Thoracic aorta endothelial cell (primary cell): Measurements from ENCODE around the gene PPP4C. TPM values are rescaled to one million over a fixed set of nuclear protein-coding genes. Genes with fewer than 3 reads are reported as not detected.

Experiments used
- total RNA-seq: library from RNA; depleted of rRNA; stranded (reverse); fragments of >200 nt; gene quantifications from 2 replicates; pipeline ENCODE4 v1.2.3, GENCODE V29; 2012

Gene PPP4C
- 193 and 211 TPM in 2 replicates for total RNA-seq

GRCh38 chr16:30075503-30076275 is at the start of gene PPP4C:
Gene PPP4C, plus strand, starts transcription at chr16:30075994. Its CDS starts 384 bp downstream, at chr16:30076378.

DNA sequence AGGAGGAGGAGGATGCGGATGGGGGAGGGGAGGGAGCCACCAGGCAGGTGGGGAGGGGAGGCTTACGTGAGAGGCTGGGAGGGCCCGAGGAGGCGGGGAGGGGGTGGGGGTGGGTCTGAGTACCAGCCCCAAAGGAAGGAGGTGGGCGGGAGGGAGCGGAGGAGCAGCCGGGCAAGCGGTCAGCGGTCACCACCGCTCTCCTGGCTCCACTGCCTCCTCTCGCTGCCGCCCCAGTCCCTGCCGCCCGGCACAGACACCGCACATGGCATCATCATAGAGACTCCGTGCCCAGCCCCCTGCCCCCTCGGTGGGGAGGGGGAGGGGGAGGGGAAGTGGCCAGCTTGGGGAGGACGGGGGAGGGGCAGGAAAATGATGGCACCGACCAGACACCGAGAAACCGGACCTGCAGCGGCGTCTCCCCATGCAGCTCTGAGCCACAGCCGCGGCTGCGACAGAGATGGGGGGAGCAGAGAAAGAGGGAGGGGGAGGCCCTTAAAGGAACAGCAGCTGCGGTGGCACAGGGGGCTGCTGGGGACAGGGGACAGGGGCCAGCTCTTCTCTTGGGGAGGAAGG is 44.9 kb upstream of the PPP4C start, which contains the start of gene TLCD3B:
Gene TLCD3B, minus strand, starts transcription at position 431 of the 573 bp plus-strand sequence. CDS start 744 bp downstream, outside the sequence.

GRCh38 chr16:30065102-30065942 is 10.5 kb upstream of the PPP4C start, which contains the start of gene ALDOA:
Gene ALDOA, plus strand, starts transcription at chr16:30065760. Its CDS starts 1,138 bp downstream, at chr16:30066898.

DNA sequence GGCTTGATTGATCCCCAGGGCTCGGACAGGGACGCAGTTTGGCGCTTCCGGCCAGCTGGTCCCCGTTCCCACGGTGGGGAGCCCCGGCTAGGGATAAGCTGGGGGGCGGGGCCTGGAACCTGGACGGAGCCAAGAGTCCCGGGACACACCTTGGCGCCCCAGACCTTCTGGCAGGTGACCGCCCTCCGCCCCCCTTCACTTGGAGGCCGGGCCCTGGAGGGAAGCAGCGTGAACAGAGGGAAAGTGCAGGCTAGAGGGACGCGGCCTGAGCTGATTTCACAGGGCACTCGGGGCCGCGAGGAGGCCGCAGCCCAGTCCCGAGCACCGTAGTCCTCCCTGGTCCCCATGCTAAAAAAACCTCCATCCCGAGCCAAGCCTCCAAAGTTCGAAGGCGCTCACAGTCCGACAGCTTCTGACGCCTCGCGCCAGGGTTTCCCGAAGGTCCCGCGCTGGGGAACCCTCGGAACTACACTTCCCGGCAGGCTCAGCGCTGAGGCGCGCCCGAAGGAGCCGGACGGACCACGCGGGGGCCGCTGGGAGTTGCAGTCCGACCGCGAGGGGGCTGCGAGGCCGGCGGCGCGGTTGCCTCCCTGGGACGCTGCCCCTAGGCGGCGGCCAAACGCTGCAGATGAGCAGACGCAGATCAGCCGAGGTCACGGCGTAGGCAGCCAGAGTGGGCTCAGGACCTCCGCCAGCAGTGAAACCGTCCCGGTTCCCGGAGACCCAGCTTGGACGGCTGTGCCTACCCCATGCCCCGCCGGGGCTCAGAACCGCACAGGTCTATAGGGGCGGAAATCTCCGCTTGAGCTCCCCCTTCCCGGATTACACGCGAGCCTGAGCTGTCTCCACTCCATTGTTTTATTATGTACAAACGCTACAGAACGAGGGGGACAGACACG is 15.9 kb downstream of the PPP4C start, which contains the start of gene TBX6:
Gene TBX6, minus strand, starts transcription at position 451 of the 899 bp plus-strand sequence. CDS start 731 bp downstream, outside the sequence.

DNA sequence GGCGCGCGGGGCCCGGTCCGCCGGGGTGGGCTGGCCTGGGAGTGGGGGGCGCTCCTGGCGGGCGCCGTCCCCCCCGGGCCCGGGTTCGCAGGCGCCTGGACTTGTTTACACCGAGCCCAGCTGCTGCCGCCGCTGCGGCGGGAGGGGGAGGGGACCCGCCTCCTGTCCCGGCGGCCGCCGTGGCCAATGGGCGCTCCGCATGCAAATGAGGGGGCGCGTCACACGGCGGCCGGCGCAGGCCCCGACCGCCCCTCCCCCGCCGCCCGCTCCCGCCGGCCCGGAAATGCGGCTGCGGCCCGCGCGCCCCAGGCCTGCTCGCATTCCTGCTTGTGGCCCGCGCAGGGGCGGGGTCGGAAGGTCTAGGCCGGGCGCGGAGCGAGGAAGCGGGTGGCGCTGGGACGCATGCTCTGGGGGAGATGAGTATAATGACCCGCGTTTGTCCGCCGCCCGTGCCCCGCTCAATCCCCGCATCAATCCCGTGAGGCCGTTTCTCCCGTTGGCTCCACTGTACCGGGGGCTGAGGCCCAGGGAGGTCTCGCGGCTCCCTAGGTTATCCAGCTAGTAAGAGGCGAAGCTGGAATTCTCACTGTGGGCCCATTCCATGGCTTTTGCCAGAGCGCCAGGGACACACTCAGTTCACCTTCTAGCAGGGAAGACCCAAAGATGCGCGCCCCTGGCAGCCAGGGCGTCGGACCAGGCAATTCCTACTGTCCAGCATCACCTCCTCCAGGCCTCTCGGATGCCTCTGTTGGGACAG is 20.5 kb downstream of the PPP4C start, which contains the start of gene YPEL3:
Gene YPEL3, minus strand, starts transcription at position 109 of the 757 bp plus-strand sequence. CDS start 731 bp downstream, outside the sequence.

GRCh38 chr16:30113031-30113710 is 37.4 kb downstream of the PPP4C start, which contains the start of gene GDPD3:
Gene GDPD3, minus strand, starts transcription at chr16:30113537. Its CDS starts 59 bp downstream, at chr16:30113478.

Other genes starting within 250 kb of the PPP4C start
- gene CDIPT, start 212.8 kb upstream of the PPP4C start, total RNA-seq, result 52.1 and 73.6 TPM in 2 replicates
- 1.2 and 1.4 TPM in 2 replicates for gene SEZ6L2, start 176.4 kb upstream of the PPP4C start, total RNA-seq
- gene ASPHD1, start 175.5 kb upstream of the PPP4C start, total RNA-seq, result 0.93 TPM in 2 replicates
- gene KCTD13, start 149.8 kb upstream of the PPP4C start, total RNA-seq, result 10.5 and 11.6 TPM in 2 replicates
- gene TMEM219, start 113.9 kb upstream of the PPP4C start, total RNA-seq, result 55.5 and 59.8 TPM in 2 replicates
- 91.9 and 96.3 TPM in 2 replicates for gene TAOK2, start 102.1 kb upstream of the PPP4C start, total RNA-seq
- 7.3 and 8.1 TPM in 2 replicates for gene HIRIP3, start 80.4 kb upstream of the PPP4C start, total RNA-seq
- gene INO80E, start 79.8 kb upstream of the PPP4C start, total RNA-seq, result 37.9 and 42.9 TPM in 2 replicates
- 0.13 and 0.22 TPM in 2 replicates for gene DOC2A, start 65.0 kb upstream of the PPP4C start, total RNA-seq
- not detected in 2 replicates for gene C16orf92, start 52.8 kb upstream of the PPP4C start, total RNA-seq
- 0.07 and 0.13 TPM in 2 replicates for gene TLCD3B, start 44.7 kb upstream of the PPP4C start, total RNA-seq
- gene ALDOA, start 10.2 kb upstream of the PPP4C start, total RNA-seq, result 921 and 974 TPM in 2 replicates
- gene TBX6, start 15.9 kb downstream of the PPP4C start, total RNA-seq, result 0.14 and 0.27 TPM in 2 replicates
- gene YPEL3, start 20.2 kb downstream of the PPP4C start, total RNA-seq, result 10.3 and 10.9 TPM in 2 replicates
- 1.7 and 2.0 TPM in 2 replicates for gene GDPD3, start 37.5 kb downstream of the PPP4C start, total RNA-seq
- gene MAPK3, start 47.2 kb downstream of the PPP4C start, total RNA-seq, result 46.5 and 58.0 TPM in 2 replicates
- gene CORO1A, start 107.6 kb downstream of the PPP4C start, total RNA-seq, result 3.8 and 4.0 TPM in 2 replicates
- gene BOLA2B, start 117.7 kb downstream of the PPP4C start, total RNA-seq, result 114 and 168 TPM in 2 replicates
- 27.2 and 46.3 TPM in 2 replicates for gene SLX1A, start 117.9 kb downstream of the PPP4C start, total RNA-seq
- gene SULT1A3, start 123.3 kb downstream of the PPP4C start, total RNA-seq, result 4.4 and 4.5 TPM in 2 replicates
- 3.2 and 4.0 TPM in 2 replicates for gene NPIPB13, start 172.5 kb downstream of the PPP4C start, total RNA-seq